ENCODE data around the gene RHBDF2.

DNA sequence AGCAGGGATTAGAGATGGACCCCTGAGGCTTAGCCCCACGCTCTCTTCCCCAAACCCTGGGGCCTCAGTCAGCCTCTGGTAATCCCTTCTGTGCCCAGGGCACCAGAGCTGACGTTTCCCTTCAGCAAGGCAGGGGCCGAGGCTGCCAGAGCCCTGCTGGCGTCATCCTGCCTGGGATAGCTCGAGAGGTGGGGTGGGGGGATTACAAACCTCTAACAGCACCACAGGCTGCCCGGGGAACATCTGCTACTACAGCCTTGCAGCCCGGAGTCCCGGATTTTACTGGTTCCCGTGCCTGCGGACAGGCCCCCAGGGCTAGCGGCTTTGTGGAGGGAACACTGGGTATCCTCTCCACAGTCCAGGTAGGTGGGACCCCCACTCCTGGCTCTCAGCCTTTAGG, 33.9 kb downstream of the RHBDF2 start, which contains the start of gene AANAT:
- TF ChIP-seq EZH2 (IDR thresholded peaks at IDR 0.05) (no peak), CTCF (IDR thresholded peaks at IDR 0.05) (no peak)

All from neural progenitor cell (in vitro differentiated cells).